Thoracic aorta (tissue), 2 donors: ENCODE data around the gene EDIL3. TPM values are rescaled to one million over a fixed set of nuclear protein-coding genes. Genes with fewer than 3 reads are reported as not detected.
A peak's percentile ranks its signal among the peaks of the same experiment; 100 is the strongest.

ENCODE experiments used
- ATAC-seq: fragments of 150-250 bp; one replicate; pipeline ENCODE4 v1.8.0; 2017; ENCODE audit warnings: low read depth; ENCODE audit not compliant: insufficient number of reproducible peaks, low FRiP score
- DNase-seq: peaks from one replicate; pipeline ENCODE4 v3.0.0-alpha.2; 2020; ENCODE audit warnings: low spot score
- H3K27ac ChIP-seq, 2 donors: fragments of 200-600 bp; sonication (generic); 1 replicate in 1 of 2; 2 replicates in 1 of 2; pipeline ENCODE4 v1.5.1; 2016; ENCODE audit warnings: mild to moderate bottlenecking in 2 of 2, moderate library complexity in 2 of 2
- H3K27me3 ChIP-seq: fragments of 200-600 bp; sonication (generic); replicated peaks from 2 replicates; pipeline ENCODE4 v1.6.0; 2016; ENCODE audit warnings: mild to moderate bottlenecking; ENCODE audit not compliant: insufficient read depth
- H3K36me3 ChIP-seq: fragments of 200-600 bp; sonication (generic); one replicate; pipeline ENCODE4 v1.5.1; 2016
- H3K4me1 ChIP-seq, 2 donors: fragments of 200-600 bp; sonication (generic); 1 replicate in 1 of 2; 2 replicates in 1 of 2; pipeline versions ENCODE4 v1.5.1 to v1.6.0; 2016; ENCODE audit warnings: low read depth in 2 of 2, mild to moderate bottlenecking in 1 of 2; ENCODE audit not compliant: control insufficient read depth in 1 of 2
- H3K4me3 ChIP-seq: fragments of 200-600 bp; sonication (generic); 2 replicates; pipeline ENCODE4 v1.5.1; 2016; ENCODE audit warnings: mild to moderate bottlenecking
- H3K9me3 ChIP-seq: fragments of 200-600 bp; sonication (generic); 2 replicates; pipeline ENCODE4 v1.5.1; 2016
- CTCF ChIP-seq: fragments of 200-600 bp; sonication (generic); IDR thresholded peaks from one replicate; pipeline ENCODE4 v1.5.1; 2019; ENCODE audit warnings: antibody characterized with exemption
- total RNA-seq, 2 donors: library from RNA; depleted of rRNA; stranded (reverse); fragments of >200 nt; gene quantifications; one replicate each; pipeline versions ENCODE4 v1.1.0 to v1.2.3, GENCODE V29; 2016

The EDIL3 gene
- total RNA-seq, 2 donors from 2014 or later: 157 to 170 TPM

- ATAC-seq: no peak
Measured at GRCh38 chr5:84255315-84255714, 129.4 kb downstream of the EDIL3 start.

GRCh38 chr5:84253946-84254345, 130.7 kb downstream of the EDIL3 start:
- DNase-seq: no peak
- Histone ChIP-seq H3K9me3 (no peaks in the 10 kb centered on the region), H3K36me3 (no peaks in the 10 kb centered on the region), H3K27ac (no peak overlapping the region), H3K4me1 (no peaks in the 10 kb centered on the region), H3K27me3 (no peaks in the 10 kb centered on the region), H3K4me3 (no peak overlapping the region)
- TF ChIP-seq CTCF: no peak
- ATAC-seq: no peak

More at GRCh38 chr5:84255315-84255714, 129.4 kb downstream of the EDIL3 start:
- DNase-seq: no peak
- Histone ChIP-seq H3K9me3 (no peaks in the 10 kb centered on the region), H3K27ac (no peak overlapping the region), H3K36me3 (no peaks in the 10 kb centered on the region), H3K4me1 (no peaks in the 10 kb centered on the region), H3K4me3 (no peak overlapping the region), H3K27me3 (no peaks in the 10 kb centered on the region)
- TF ChIP-seq CTCF: peak; percentile 32

- no peaks in the 10 kb centered on the region for H3K27me3 ChIP-seq
- DNase-seq (no peak), ATAC-seq (no peak)
- no peaks in the 10 kb centered on the region for H3K4me1 ChIP-seq
- no peak overlapping the region for H3K4me3 ChIP-seq
- H3K27ac ChIP-seq: no peak overlapping the region
- H3K36me3 ChIP-seq: no peaks in the 10 kb centered on the region
- no peaks in the 10 kb centered on the region for H3K9me3 ChIP-seq
- TF ChIP-seq CTCF: no peak
Measured at GRCh38 chr5:84251503-84251902, 133.2 kb downstream of the EDIL3 start.

GRCh38 chr5:84249918-84250630, 134.6 kb downstream of the EDIL3 start:
- ATAC-seq: no peak
- no peak overlapping the region for H3K4me3 ChIP-seq
- no peak for TF ChIP-seq CTCF
- no peaks in the 10 kb centered on the region for H3K27me3 ChIP-seq
- no peaks in the 10 kb centered on the region for H3K9me3 ChIP-seq
- H3K36me3 ChIP-seq: no peaks in the 10 kb centered on the region
- no peak overlapping the region for H3K27ac ChIP-seq
- no peak for DNase-seq
- no peaks in the 10 kb centered on the region for H3K4me1 ChIP-seq

GRCh38 chr5:84248013-84248412, 136.7 kb downstream of the EDIL3 start:
- no peak for ATAC-seq
- no peak for DNase-seq
- H3K27me3 ChIP-seq: no peaks in the 10 kb centered on the region
- no peaks in the 10 kb centered on the region for H3K36me3 ChIP-seq
- TF ChIP-seq CTCF: no peak
- H3K4me3 ChIP-seq: no peak overlapping the region
- H3K27ac ChIP-seq: no peak overlapping the region
- no peaks in the 10 kb centered on the region for H3K9me3 ChIP-seq
- H3K4me1 ChIP-seq: no peaks in the 10 kb centered on the region
